ENCODE results near the gene ATR.
"Not testable (repeated sequence)": the region's sequence is repeated elsewhere in the genome, so short reads cannot be mapped to it uniquely, and the experiment has no call there.

Gene ATR

GRCh38 chr3:142418926-142419592 lies 159.5 kb downstream of the ATR start:
- Histone ChIP-seq H3K4me3 (no peak overlapping the region), H3K27ac (no peak overlapping the region)

GRCh38 chr3:142417302-142417701 lies 161.2 kb downstream of the ATR start:
- Histone ChIP-seq H3K27ac (no peak overlapping the region), H3K4me3 (no peak overlapping the region)

GRCh38 chr3:142400537-142400936 lies 178.0 kb downstream of the ATR start:
- H3K4me3 ChIP-seq, H3K27ac ChIP-seq: not testable (repeated sequence)
